DMS114 treated with DMSO at 0.1 percent for 48 hours (cell line): Measurements from ENCODE around the gene FNDC4.

ENCODE experiments used
- DNase-seq: peaks from one replicate; lab custom pipeline; 2025; ENCODE audit not compliant: unreplicated experiment; lab: John Stamatoyannopoulos, UW

Gene FNDC4

GRCh38 chr2:27494284-27494943 lies 586 bp downstream of the FNDC4 start:
- no peak for DNase-seq

GRCh38 chr2:27493948-27494283 lies 1.1 kb downstream of the FNDC4 start:
- no peak for DNase-seq

GRCh38 chr2:27492557-27492956 lies 2.4 kb downstream of the FNDC4 start:
- no peak for DNase-seq

- DNase-seq = peak; percentile 97
Measured at GRCh38 chr2:27489498-27490397, 5.3 kb downstream of the FNDC4 start, which contains the start of gene IFT172. Gene IFT172 (minus strand): TSS chr2:27489743. CDS start chr2:27489653, 90 bp downstream.

- DNase-seq = no peak
Measured at GRCh38 chr2:27489118-27489497, 5.9 kb downstream of the FNDC4 start.

GRCh38 chr2:27485496-27485895 lies 9.5 kb downstream of the FNDC4 start:
- no peak for DNase-seq

GRCh38 chr2:27471961-27472360 lies 23.0 kb downstream of the FNDC4 start:
- no peak for DNase-seq

GRCh38 chr2:27464443-27464842 lies 30.6 kb downstream of the FNDC4 start:
- DNase-seq = no peak

- DNase-seq = no peak
Measured at GRCh38 chr2:27461118-27461517, 33.9 kb downstream of the FNDC4 start.

- no peak for DNase-seq
Measured at GRCh38 chr2:27453968-27454367, 41.0 kb downstream of the FNDC4 start.

- no peak for DNase-seq
Measured at GRCh38 chr2:27451095-27451494, 43.9 kb downstream of the FNDC4 start.

GRCh38 chr2:27448381-27448780 lies 46.6 kb downstream of the FNDC4 start:
- DNase-seq = no peak

GRCh38 chr2:27446057-27446456 lies 48.9 kb downstream of the FNDC4 start:
- no peak for DNase-seq

GRCh38 chr2:27445615-27446014 lies 49.4 kb downstream of the FNDC4 start:
- no peak for DNase-seq

- no peak for DNase-seq
Measured at GRCh38 chr2:27445155-27445554, 49.8 kb downstream of the FNDC4 start.

GRCh38 chr2:27442920-27443282 lies 52.1 kb downstream of the FNDC4 start:
- DNase-seq = no peak

- DNase-seq = no peak
Measured at GRCh38 chr2:27441958-27442919, 52.8 kb downstream of the FNDC4 start, which contains the start of gene KRTCAP3. Gene KRTCAP3 (plus strand): TSS chr2:27442381. CDS start chr2:27442413, 32 bp downstream.
